HepG2 (cell line): ENCODE data around the gene FRMD3. TPM values are rescaled to one million over a fixed set of nuclear protein-coding genes. Genes with fewer than 3 reads are reported as not detected.

Experiments
- ATAC-seq: fragments of 200-7000 bp; cut with Tn5 transposase; 3 replicates; pipeline ENCODE4 v1.9.1; 2020; ENCODE audit warnings: mild to moderate bottlenecking, moderate library complexity
- BruUV-seq: library from RNA; stranded (reverse); fragments of 400-500 nt; replicated peaks from 2 replicates; lab custom pipeline; 2021; lab: Mats Ljungman, UMichigan
- CTCF ChIA-PET: fragments of 300-600 bp; formaldehyde crosslinking; extraction: SDS; loops from one replicate; lab custom pipeline; 2021; ENCODE audit warnings: low total read pairs, inconsistent platforms, low intra/inter-chr PET ratio; lab: Yijun Ruan, JAX
- POLR2A ChIA-PET: fragments of 350-600 bp; sonication (Branson Sonifier 250); formaldehyde crosslinking; loops from one replicate; lab custom pipeline; 2020; ENCODE audit warnings: antibody characterized with exemption, inconsistent platforms; lab: Yijun Ruan, JAX
- DNase-seq: peaks from one replicate; pipeline ENCODE4 v3.0.0-alpha.2; 2015; ENCODE audit warnings: low spot score
- FAIRE-seq: peaks from 3 replicates; lab custom pipeline; 2011; peaks lifted over from hg19 to GRCh38; lab: Jason Lieb, UNC
- H2AFZ ChIP-seq: one replicate; pipeline ENCODE4 v1.6.1; 2011; ENCODE audit warnings: low read length, inconsistent platforms
- H3K27ac ChIP-seq: fragments of 300-600 bp; 3 replicates; pipeline ENCODE4 v1.8.0; 2011; ENCODE audit warnings: mixed run types, mild to moderate bottlenecking, mixed read lengths, low read length, inconsistent platforms; ENCODE audit not compliant: insufficient read depth; ENCODE audit errors: extremely low read length
- H3K27me3 ChIP-seq, 2 experiments: fragments of 200-600 bp in 1 of 2; 2 replicates in 1 of 2; 3 replicates in 1 of 2; pipeline versions ENCODE4 v1.6.0 to v1.8.0; 2011; ENCODE audit warnings: low read length in 2 of 2, mild to moderate bottlenecking in 2 of 2, moderate library complexity in 2 of 2, inconsistent platforms in 1 of 2; ENCODE audit not compliant: insufficient read depth in 2 of 2, control insufficient read depth in 1 of 2
- H3K36me3 ChIP-seq, 2 experiments: fragments of 200-600 bp in 1 of 2; replicated peaks in 1 of 2; 2 replicates in 1 of 2; 3 replicates in 1 of 2; pipeline versions ENCODE4 v1.5.1 to v1.8.0; 2011; ENCODE audit warnings: low read length in 2 of 2, inconsistent platforms in 1 of 2; ENCODE audit not compliant: insufficient read depth in 2 of 2, control insufficient read depth in 1 of 2
- H3K4me1 ChIP-seq: 2 replicates; pipeline ENCODE4 v1.5.1; 2012; ENCODE audit warnings: low read length, inconsistent platforms; ENCODE audit not compliant: insufficient read depth
- H3K4me2 ChIP-seq: 2 replicates; pipeline ENCODE4 v1.6.0; 2011; ENCODE audit warnings: low read depth, low read length, inconsistent platforms
- H3K4me3 ChIP-seq, 3 experiments: fragments of 200-600 bp in 1 of 3; sonication (generic), shearing (Covaris generic) in 1 of 3; replicated peaks in 1 of 3; 2 replicates each; pipeline ENCODE4 v1.5.1; 2011 to 2016; ENCODE audit warnings: low read length in 3 of 3, inconsistent platforms in 2 of 3, low read depth in 2 of 3, mild to moderate bottlenecking in 2 of 3, control low read depth in 1 of 3, mixed read lengths in 1 of 3; ENCODE audit not compliant: insufficient read depth in 1 of 3
- H3K79me2 ChIP-seq: one replicate; pipeline ENCODE4 v1.6.1; 2011; ENCODE audit warnings: low read length, inconsistent platforms; ENCODE audit not compliant: insufficient read depth
- H3K9ac ChIP-seq: 2 replicates; pipeline ENCODE4 v1.6.0; 2011; ENCODE audit warnings: mild to moderate bottlenecking, low read depth, low read length, inconsistent platforms; ENCODE audit not compliant: insufficient read depth
- H3K9me3 ChIP-seq: 2 replicates; pipeline ENCODE4 v1.5.1; 2012; ENCODE audit warnings: mild to moderate bottlenecking, low read length
- H4K20me1 ChIP-seq: 2 replicates; pipeline ENCODE4 v1.6.0; 2011; ENCODE audit warnings: inconsistent platforms, mild to moderate bottlenecking, low read length, moderate library complexity; ENCODE audit not compliant: insufficient read depth
- CHD2 ChIP-seq: IDR thresholded peaks from 2 replicates; pipeline ENCODE4 v1.6.1; 2011; ENCODE audit warnings: low read depth, low read length, improper control_type of control experiment
- GATA4 ChIP-seq: sonication (generic); IDR thresholded peaks from 2 replicates; pipeline ENCODE4 v1.6.1; 2016; ENCODE audit warnings: antibody characterized with exemption, low read depth, borderline replicate concordance
- HMG20A ChIP-seq: IDR thresholded peaks from 2 replicates; pipeline ENCODE4 v1.6.1; 2016; ENCODE audit warnings: borderline replicate concordance
- HMG20B ChIP-seq: conservative IDR thresholded peaks from 2 replicates; pipeline ENCODE4 v1.6.1; 2016; ENCODE audit warnings: missing genetic modification reagents, missing compliant biosample characterization
- NFRKB ChIP-seq: fragments of 450-650 bp; IDR thresholded peaks from 2 replicates; pipeline ENCODE4 v1.6.1; 2017
- SP4 ChIP-seq: sonication (generic); formaldehyde crosslinking; IDR thresholded peaks from 2 replicates; pipeline ENCODE4 v1.8.1; 2023; ENCODE audit warnings: mild to moderate bottlenecking, missing genetic modification reagents
- ZNF20 ChIP-seq: sonication (generic); formaldehyde crosslinking; IDR thresholded peaks from 2 replicates; pipeline ENCODE4 v1.4.0; 2020; ENCODE audit warnings: mild to moderate bottlenecking, moderate library complexity, missing genetic modification reagents
- ZNF251 ChIP-seq: sonication (generic); formaldehyde crosslinking; IDR thresholded peaks from 2 replicates; pipeline ENCODE4 v1.9.0; 2021; ENCODE audit warnings: mild to moderate bottlenecking, missing genetic modification reagents
- ZNF441 ChIP-seq: sonication (generic); formaldehyde crosslinking; IDR thresholded peaks from 2 replicates; pipeline ENCODE4 v1.7.0; 2021; ENCODE audit warnings: missing genetic modification reagents, borderline replicate concordance
- ZNF550 ChIP-seq: sonication (generic); formaldehyde crosslinking; IDR thresholded peaks from 2 replicates; pipeline ENCODE4 v1.4.0; 2020; ENCODE audit warnings: mild to moderate bottlenecking, missing genetic modification reagents, borderline replicate concordance
- WGBS: methylation state at CpG from one replicate; pipeline ENCODE4 v1.1.6; 2017; ENCODE audit warnings: low lambda C conversion rate; 5-methylcytosine and 5-hydroxymethylcytosine counted together
- in situ Hi-C: cut with HindIII; loops from 2 replicates; pipeline ENCODE4 v1.10.0; 2017; ENCODE audit warnings: low pct_unique_long_range_greater_than_20kb; ENCODE audit not compliant: extremely low pct_ligation_motif_present
- intact Hi-C: fragments of 100-400 bp; cut with micrococcal nuclease; formaldehyde crosslinking; loops from one replicate; pipeline ENCODE4 v1.10.0; 2022; ENCODE audit not compliant: unreplicated experiment
- polyA plus RNA-seq, 8 experiments: library from polyadenylated mRNA; depleted of rRNA in 3 of 8; stranded (reverse) in 7 of 8; unstranded in 1 of 8; fragments of >200 nt; fragmentation: Illumina TruSeq in 4 of 8; extraction: Trizol in 4 of 8; gene quantifications; 2 replicates each; pipeline versions ENCODE4 v1.2.1 to v1.2.3, GENCODE V29; 2011 to 2016; ENCODE audit warnings: low read depth in 4 of 8, missing spikeins in 1 of 8, mixed read lengths in 1 of 8; ENCODE audit not compliant: insufficient read depth in 1 of 8
- total RNA-seq, 5 experiments: library from RNA; depleted of rRNA; stranded (reverse); fragments of >200 nt; fragmentation: Illumina TruSeq; extraction: Trizol; gene quantifications; 2 replicates each; pipeline ENCODE4 v1.2.3, GENCODE V29; 2016; ENCODE audit warnings: low read depth in 1 of 5
- TF ChIP-seq, protein P1 (sequence below): sonication (generic); formaldehyde crosslinking; IDR thresholded peaks from 2 replicates; pipeline ENCODE4 v1.5.1; 2020; ENCODE audit warnings: mild to moderate bottlenecking, missing genetic modification reagents, moderate library complexity

Gene FRMD3
- total and polyA plus RNA-seq, 2 of the 13 experiments (the other 11 are each of a cell fraction or from before 2014, with no cell fraction given): 3.2 to 7.7 TPM

GRCh38 chr9:83432877-83433550 lies 105.2 kb downstream of the FRMD3 start:
- Histone ChIP-seq H3K4me1 (peaks cover 69% of the 10 kb centered on the region), H3K27ac (no peak overlapping the region), H3K36me3 (no peaks in the 10 kb centered on the region), H3K9me3 (no peaks in the 10 kb centered on the region), H3K79me2 (no peaks in the 10 kb centered on the region), H3K4me2 (no peak overlapping the region), H2AFZ (no peak overlapping the region), H3K27me3 (no peaks in the 10 kb centered on the region), H3K9ac (no peak overlapping the region), H4K20me1 (no peaks in the 10 kb centered on the region), H3K4me3 (no peak overlapping the region)
- ATAC-seq: no peak
- no TSS peak for BruUV-seq
- WGBS: 96% methylated on average over 2 of the region's 2 CpGs
- ChIA-PET POLR2A (interaction anchor here (3.2 kb wide), 1 partner anchor 9 kb away, joined by 12 read pairs; no protein-coding TSS in a partner anchor), CTCF (no interaction called here)
- TF ChIP-seq ZNF20 (CRISPR knock-in tag) (no peak), HMG20A (CRISPR knock-in tag) (no peak), GATA4 (no peak), NFRKB (no peak), ZNF550 (CRISPR knock-in tag) (no peak), ZNF441 (CRISPR knock-in tag) (no peak), CHD2 (no peak), HMG20B (CRISPR knock-in tag) (no peak)
- FAIRE-seq: no peak
- DNase-seq: no peak
- in situ Hi-C loops (no loop called here), intact Hi-C loops (no loop called here)

GRCh38 chr9:83432104-83432627 lies 106.0 kb downstream of the FRMD3 start:
- ChIA-PET CTCF (no interaction called here), POLR2A (interaction anchor here (1.1 to 3.2 kb wide), 2 partner anchors 8 to 94 kb away, joined by 4 to 12 read pairs; no protein-coding TSS in a partner anchor)
- H3K36me3 ChIP-seq: no peaks in the 10 kb centered on the region
- peak overlapping the region in 1 of 3 experiments; percentile 48; a peak in 2 of 6 replicates for H3K4me3 ChIP-seq
- DNase-seq (peak; percentile 59), FAIRE-seq (peak; percentile 39), ATAC-seq (peak; percentile 71)
- no peak overlapping the region for H2AFZ ChIP-seq
- no peaks in the 10 kb centered on the region for H4K20me1 ChIP-seq
- no TSS peak for BruUV-seq
- H3K27me3 ChIP-seq: no peaks in the 10 kb centered on the region
- peak overlapping the region; percentile 58 for H3K4me2 ChIP-seq
- H3K9me3 ChIP-seq: no peaks in the 10 kb centered on the region
- H3K79me2 ChIP-seq: no peaks in the 10 kb centered on the region
- in situ Hi-C loops: no loop called here
- H3K27ac ChIP-seq: peak overlapping the region; percentile 64
- 20% methylated on average over 5 of the region's 6 CpGs for WGBS
- peaks cover 70% of the 10 kb centered on the region for H3K4me1 ChIP-seq
- intact Hi-C loops: no loop called here
- peak overlapping the region; percentile 40 for H3K9ac ChIP-seq
- TF ChIP-seq SP4 (CRISPR knock-in tag) (no peak), ZNF251 (CRISPR knock-in tag) (no peak)
- TF ChIP-seq, protein P1, sequence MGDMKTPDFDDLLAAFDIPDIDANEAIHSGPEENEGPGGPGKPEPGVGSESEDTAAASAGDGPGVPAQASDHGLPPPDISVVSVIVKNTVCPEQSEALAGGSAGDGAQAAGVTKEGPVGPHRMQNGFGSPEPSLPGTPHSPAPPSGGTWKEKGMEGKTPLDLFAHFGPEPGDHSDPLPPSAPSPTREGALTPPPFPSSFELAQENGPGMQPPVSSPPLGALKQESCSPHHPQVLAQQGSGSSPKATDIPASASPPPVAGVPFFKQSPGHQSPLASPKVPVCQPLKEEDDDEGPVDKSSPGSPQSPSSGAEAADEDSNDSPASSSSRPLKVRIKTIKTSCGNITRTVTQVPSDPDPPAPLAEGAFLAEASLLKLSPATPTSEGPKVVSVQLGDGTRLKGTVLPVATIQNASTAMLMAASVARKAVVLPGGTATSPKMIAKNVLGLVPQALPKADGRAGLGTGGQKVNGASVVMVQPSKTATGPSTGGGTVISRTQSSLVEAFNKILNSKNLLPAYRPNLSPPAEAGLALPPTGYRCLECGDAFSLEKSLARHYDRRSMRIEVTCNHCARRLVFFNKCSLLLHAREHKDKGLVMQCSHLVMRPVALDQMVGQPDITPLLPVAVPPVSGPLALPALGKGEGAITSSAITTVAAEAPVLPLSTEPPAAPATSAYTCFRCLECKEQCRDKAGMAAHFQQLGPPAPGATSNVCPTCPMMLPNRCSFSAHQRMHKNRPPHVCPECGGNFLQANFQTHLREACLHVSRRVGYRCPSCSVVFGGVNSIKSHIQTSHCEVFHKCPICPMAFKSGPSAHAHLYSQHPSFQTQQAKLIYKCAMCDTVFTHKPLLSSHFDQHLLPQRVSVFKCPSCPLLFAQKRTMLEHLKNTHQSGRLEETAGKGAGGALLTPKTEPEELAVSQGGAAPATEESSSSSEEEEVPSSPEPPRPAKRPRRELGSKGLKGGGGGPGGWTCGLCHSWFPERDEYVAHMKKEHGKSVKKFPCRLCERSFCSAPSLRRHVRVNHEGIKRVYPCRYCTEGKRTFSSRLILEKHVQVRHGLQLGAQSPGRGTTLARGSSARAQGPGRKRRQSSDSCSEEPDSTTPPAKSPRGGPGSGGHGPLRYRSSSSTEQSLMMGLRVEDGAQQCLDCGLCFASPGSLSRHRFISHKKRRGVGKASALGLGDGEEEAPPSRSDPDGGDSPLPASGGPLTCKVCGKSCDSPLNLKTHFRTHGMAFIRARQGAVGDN: peak; percentile 65
